Stomach (tissue), 9 donors: Measurements from ENCODE around the gene ATXN2L. TPM values are rescaled to one million over a fixed set of nuclear protein-coding genes. Genes with fewer than 3 reads are reported as not detected.

Source experiments
- DNase-seq, 2 donors: peaks; one replicate each; pipeline versions ENCODE4 v3.0.0 to v3.0.0-alpha.2; 2013 to 2019
- H3K27ac ChIP-seq, 5 donors: fragments of 200-600 bp in 4 of 5; sonication (generic) in 4 of 5; one replicate each; pipeline ENCODE4 v1.5.1; 2013 to 2019; ENCODE audit warnings: mild to moderate bottlenecking in 1 of 5, moderate library complexity in 1 of 5
- H3K27me3 ChIP-seq, 3 donors: fragments of 200-600 bp; sonication (generic); one replicate each; pipeline ENCODE4 v1.5.1; 2017 to 2019; ENCODE audit warnings: mixed run types in 1 of 3
- H3K36me3 ChIP-seq, 4 donors: fragments of 200-600 bp; sonication (generic); 1 replicate in 3 of 4; 2 replicates in 1 of 4; pipeline ENCODE4 v1.5.1; 2016 to 2019
- H3K4me1 ChIP-seq, 4 donors: fragments of 200-600 bp; sonication (generic); one replicate each; pipeline ENCODE4 v1.5.1; 2016 to 2019
- H3K4me3 ChIP-seq, 4 donors: fragments of 200-600 bp; sonication (generic) in 3 of 4; one replicate each; pipeline ENCODE4 v1.5.1; 2016 to 2019; ENCODE audit warnings: mild to moderate bottlenecking in 1 of 4
- H3K9me3 ChIP-seq, 4 donors: fragments of 200-600 bp; sonication (generic); one replicate each; pipeline ENCODE4 v1.5.1; 2016 to 2019
- CTCF ChIP-seq, 7 experiments: fragments of 450-650 bp in 4 of 7; fragments of 200-600 bp in 3 of 7; sonication (generic) in 3 of 7; IDR thresholded peaks; one replicate each; pipeline ENCODE4 v1.5.1; 2016 to 2019; ENCODE audit warnings: antibody characterized with exemption in 7 of 7, control low read depth in 2 of 7, mild to moderate bottlenecking in 1 of 7
- EP300 ChIP-seq: sonication (generic); formaldehyde crosslinking; IDR thresholded peaks from one replicate; pipeline ENCODE4 v1.6.1; 2017; ENCODE audit warnings: antibody characterized with exemption
- POLR2A ChIP-seq, 4 donors: fragments of 450-650 bp; IDR thresholded peaks; one replicate each; pipeline ENCODE4 v1.6.1; 2016; ENCODE audit warnings: antibody characterized with exemption in 4 of 4, control low read depth in 2 of 4, mild to moderate bottlenecking in 1 of 4, moderate library complexity in 1 of 4
- POLR2AphosphoS5 ChIP-seq, 3 donors: sonication (generic); formaldehyde crosslinking; IDR thresholded peaks; one replicate each; pipeline ENCODE4 v1.6.1; 2016; ENCODE audit warnings: antibody characterized with exemption in 3 of 3
- WGBS, 5 donors: extraction: QIAGEN DNeasy Blood & Tissue Kit in 3 of 5; methylation state at CpG; one replicate each; pipeline versions ENCODE4 v1.1.5 to v1.1.7; 2013 to 2018; 5-methylcytosine and 5-hydroxymethylcytosine counted together
- intact Hi-C: fragments of 100-400 bp; cut with DNase I; formaldehyde crosslinking; loops from one replicate; pipeline ENCODE4 v1.15.1; 2023; ENCODE audit warnings: low total_unique reads
- polyA plus RNA-seq, 3 donors: library from polyadenylated mRNA; stranded (reverse); fragments of 200-250 nt; gene quantifications; one replicate each; pipeline ENCODE4 v1.2.3, GENCODE V29; 2013
- total RNA-seq, 5 donors: library from RNA; depleted of rRNA; stranded (reverse); fragments of >200 nt; gene quantifications; one replicate each; pipeline versions ENCODE4 v1.1.0 to v1.2.3, GENCODE V29; 2014 to 2016
- donor health status: healthy with polysubstance abuse.
- donor health status: Bipolar disorder and iron deficiency.
- donor health status: healthy.

ATXN2L gene
- total and polyA plus RNA-seq, 8 donors, result 24.4 to 644 (median 64.8) TPM

GRCh38 chr16:28836761-28837064 is 13.9 kb downstream of the ATXN2L start:
- TF ChIP-seq POLR2A (IDR thresholded peaks at IDR 0.05) (no peak), POLR2AphosphoS5 (IDR thresholded peaks at IDR 0.05) (no peak), CTCF (IDR thresholded peaks at IDR 0.05) (no peak), EP300 (no peak)
- intact Hi-C loops, result loop anchor here (10.0 kb wide), 1 partner anchor 48 kb away; no protein-coding TSS in a partner anchor
- peaks cover 59 to 85% (median 85%) of the 10 kb centered on the region in 4 donors for H3K36me3 ChIP-seq
- H3K9me3 ChIP-seq, result no peaks in the 10 kb centered on the region
- no peak for DNase-seq
- no peaks in the 10 kb centered on the region for H3K27me3 ChIP-seq
- no peaks in the 10 kb centered on the region for H3K4me1 ChIP-seq
- no peak overlapping the region for H3K4me3 ChIP-seq
- no peak overlapping the region for H3K27ac ChIP-seq
- 79 to 90% (median 86%) methylated on average over 8 of the region's 8 CpGs for WGBS, 5 donors

- intact Hi-C loops, result loop anchor here (10.0 kb wide), 1 partner anchor 47 kb away; no protein-coding TSS in a partner anchor
- 88 to 95% (median 90%) methylated on average over 3 to 7 of the region's 7 CpGs for WGBS, 5 donors
- no peak for DNase-seq
- no peak overlapping the region for H3K27ac ChIP-seq
- no peak overlapping the region for H3K4me3 ChIP-seq
- H3K9me3 ChIP-seq, result no peaks in the 10 kb centered on the region
- H3K36me3 ChIP-seq, result peaks cover 59 to 85% (median 85%) of the 10 kb centered on the region in 4 donors
- H3K27me3 ChIP-seq, result no peaks in the 10 kb centered on the region
- no peaks in the 10 kb centered on the region for H3K4me1 ChIP-seq
- TF ChIP-seq CTCF (IDR thresholded peaks at IDR 0.05), result no peak
- no peak for TF ChIP-seq POLR2AphosphoS5 (IDR thresholded peaks at IDR 0.05)
- no peak for TF ChIP-seq POLR2A (IDR thresholded peaks at IDR 0.05)
- TF ChIP-seq EP300, result no peak
These were observed 15.1 kb downstream of the ATXN2L start for GRCh38 chr16:28837672-28838557.

GRCh38 chr16:28838558-28838918 is 15.7 kb downstream of the ATXN2L start:
- H3K4me1 ChIP-seq, result no peaks in the 10 kb centered on the region
- DNase-seq, result no peak
- peaks cover 56 to 85% (median 85%) of the 10 kb centered on the region in 4 donors for H3K36me3 ChIP-seq
- WGBS, 5 donors, result 95 to 100% (median 100%) methylated on average over 1 of the region's 1 CpG
- no peaks in the 10 kb centered on the region for H3K9me3 ChIP-seq
- TF ChIP-seq POLR2AphosphoS5 (IDR thresholded peaks at IDR 0.05), result no peak
- TF ChIP-seq EP300, result no peak
- no peak for TF ChIP-seq POLR2A (IDR thresholded peaks at IDR 0.05)
- no peak for TF ChIP-seq CTCF (IDR thresholded peaks at IDR 0.05)
- intact Hi-C loops, result loop anchor here (10.0 kb wide), 1 partner anchor 46 kb away; no protein-coding TSS in a partner anchor
- no peak overlapping the region for H3K27ac ChIP-seq
- H3K27me3 ChIP-seq, result no peaks in the 10 kb centered on the region
- no peak overlapping the region for H3K4me3 ChIP-seq

GRCh38 chr16:28839004-28839639 is 16.3 kb downstream of the ATXN2L start:
- Histone ChIP-seq H3K36me3 (peaks cover 56 to 85% (median 85%) of the 10 kb centered on the region in 4 donors), H3K9me3 (no peaks in the 10 kb centered on the region), H3K27ac (no peak overlapping the region), H3K4me3 (no peak overlapping the region), H3K4me1 (no peaks in the 10 kb centered on the region), H3K27me3 (no peaks in the 10 kb centered on the region)
- no peak for TF ChIP-seq EP300
- TF ChIP-seq POLR2AphosphoS5 (IDR thresholded peaks at IDR 0.05), result no peak
- no peak for TF ChIP-seq POLR2A (IDR thresholded peaks at IDR 0.05)
- no peak for TF ChIP-seq CTCF (IDR thresholded peaks at IDR 0.05)
- 86 to 96% (median 94%) methylated on average over 13 to 14 of the region's 14 CpGs for WGBS, 5 donors
- no peak for DNase-seq
- intact Hi-C loops, result loop anchor here (10.0 kb wide), 1 partner anchor 46 kb away; no protein-coding TSS in a partner anchor
